HuH-7.5 (cell line): ENCODE measurements around the gene PKD1L1.
"Not testable (repeated sequence)": the region's sequence is repeated elsewhere in the genome, so short reads cannot be mapped to it uniquely, and the experiment has no call there.

Source experiments
- DNase-seq: peaks from one replicate; pipeline ENCODE4 v3.0.0; 2011; ENCODE audit warnings: low spot score

The PKD1L1 gene

DNA sequence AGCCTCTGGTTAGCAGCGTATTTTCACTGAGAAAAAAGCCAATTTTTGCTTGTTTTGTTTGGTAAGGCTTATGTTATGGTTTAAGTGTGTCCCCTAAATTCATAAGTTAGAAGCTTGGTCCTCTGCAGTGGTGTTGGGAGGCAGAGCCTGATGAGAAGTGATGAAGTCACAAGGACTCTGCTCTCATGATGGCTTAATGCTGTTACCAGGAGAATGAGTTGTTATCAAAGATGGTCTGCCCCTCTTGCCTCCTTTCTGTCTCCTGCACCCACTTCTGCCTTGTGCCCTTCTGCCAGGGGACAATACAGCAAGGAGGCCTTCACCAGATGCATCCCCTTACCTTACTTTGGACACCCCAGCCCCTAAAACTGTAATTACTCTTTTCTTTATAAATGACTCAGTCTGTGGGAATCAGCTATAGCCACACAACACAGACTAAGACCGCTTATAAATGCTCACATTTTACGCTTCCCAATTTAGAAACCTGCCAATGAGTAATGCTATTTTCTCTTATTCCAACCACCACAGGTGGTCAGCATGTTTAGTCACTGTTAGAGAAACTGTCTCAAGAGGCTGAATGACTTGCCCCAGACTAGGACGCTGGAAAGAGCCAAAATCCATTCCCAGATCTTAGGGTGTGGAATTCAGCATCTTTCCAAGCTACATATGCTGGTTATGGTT, 6.1 kb upstream of the PKD1L1 start:
- DNase-seq = no peak

- no peak for DNase-seq
Measured at GRCh38 chr7:47953822-47954221, 5.6 kb upstream of the PKD1L1 start.

DNA sequence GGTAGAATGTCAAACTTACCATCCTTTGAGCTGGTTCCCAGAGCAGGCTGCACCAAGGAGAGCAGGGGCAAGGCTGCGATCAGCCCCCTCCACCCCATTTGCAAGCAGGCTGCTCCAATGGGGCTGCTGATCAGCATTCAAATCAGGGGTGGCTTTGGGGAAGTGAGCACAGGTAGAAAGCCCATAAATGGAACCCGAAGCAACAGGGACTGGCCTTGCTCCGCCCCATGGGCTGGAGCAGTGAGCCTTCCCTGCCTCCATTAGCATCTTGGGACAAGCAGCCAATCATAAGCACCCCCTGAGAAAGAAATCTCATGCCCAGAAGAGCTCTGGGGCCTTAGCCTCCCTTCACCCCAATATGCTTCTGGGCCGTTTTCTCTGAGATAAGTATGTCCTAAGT, 4.0 kb upstream of the PKD1L1 start:
- no peak for DNase-seq

GRCh38 chr7:47951374-47951773, 3.1 kb upstream of the PKD1L1 start:
- DNase-seq = peak; percentile 55

DNA sequence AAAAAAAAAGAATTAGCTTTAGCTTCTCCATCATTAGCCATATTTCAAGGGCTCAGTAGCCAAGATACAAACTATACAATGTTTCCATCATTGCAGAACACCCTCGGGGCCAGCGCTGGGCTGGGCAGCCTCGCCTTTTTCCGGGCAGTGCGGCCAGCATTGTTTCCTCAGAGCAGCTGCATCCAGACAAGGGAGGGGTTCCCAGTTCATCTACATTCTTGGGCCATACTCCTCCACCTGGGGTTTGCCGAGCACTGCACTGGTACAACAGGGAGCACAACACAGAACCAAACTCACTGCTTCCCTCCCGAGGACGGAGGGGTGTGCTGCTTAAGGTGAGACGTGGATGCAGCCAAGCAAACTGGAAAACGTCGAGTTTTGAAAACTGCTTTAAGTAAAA, 2.4 kb upstream of the PKD1L1 start:
- DNase-seq = no peak

DNA sequence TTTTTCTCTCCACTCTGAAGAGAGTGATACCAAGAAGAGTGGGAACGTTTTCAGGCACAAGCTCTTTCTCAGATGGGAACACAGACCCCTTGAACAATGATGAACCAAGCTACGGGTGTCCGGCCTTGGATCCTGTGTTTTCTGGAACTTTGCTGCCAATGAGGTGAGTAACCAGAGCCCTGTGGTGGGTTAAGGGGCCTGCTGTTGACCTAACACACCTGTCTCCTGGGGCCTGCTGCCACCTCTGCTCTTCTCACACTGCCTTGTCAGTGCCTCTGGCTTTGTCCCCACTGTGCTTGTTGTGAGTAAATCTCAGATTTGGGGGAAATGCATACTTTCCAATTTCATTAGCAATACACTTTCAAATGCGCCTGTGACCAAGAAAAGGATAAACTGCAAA, 1.4 kb upstream of the PKD1L1 start:
- no peak for DNase-seq

- no peak for DNase-seq
Measured at GRCh38 chr7:47947355-47947749, 914 bp downstream of the PKD1L1 start.

DNA sequence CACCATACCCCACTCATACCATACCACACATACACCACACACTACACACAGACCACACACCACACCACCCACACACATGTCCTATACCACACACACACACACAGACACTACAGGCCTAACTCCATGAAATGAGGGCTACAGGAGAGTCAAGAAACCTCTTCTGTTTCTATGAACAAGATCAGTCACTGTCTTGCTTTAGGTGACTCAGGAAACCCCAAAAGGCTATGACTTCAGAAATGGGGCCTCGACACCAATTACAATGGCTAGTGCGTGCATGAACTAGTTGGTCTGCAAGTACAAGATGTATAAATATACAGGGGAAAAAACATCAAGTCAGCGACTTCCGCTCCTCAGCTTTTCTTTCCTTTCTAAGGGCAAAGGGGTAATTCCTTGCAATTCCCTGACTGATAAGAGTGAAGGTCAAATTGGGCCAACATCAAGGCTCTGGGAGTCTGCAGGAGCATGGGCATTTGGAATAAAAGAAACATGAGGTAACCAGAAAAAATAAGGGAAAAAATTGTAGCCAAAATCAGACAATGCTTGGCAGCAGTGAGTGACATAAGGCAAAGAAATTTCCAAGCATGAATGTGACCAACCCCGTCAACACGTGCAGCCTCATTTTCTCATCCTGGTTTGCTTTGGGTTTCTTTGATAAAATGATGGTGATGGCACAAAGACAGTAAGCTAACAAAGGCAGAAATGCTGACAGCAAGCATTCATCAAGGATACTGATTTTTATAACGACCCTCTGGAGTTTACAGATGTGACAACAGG, 1.5 kb downstream of the PKD1L1 start:
- DNase-seq = no peak

DNA sequence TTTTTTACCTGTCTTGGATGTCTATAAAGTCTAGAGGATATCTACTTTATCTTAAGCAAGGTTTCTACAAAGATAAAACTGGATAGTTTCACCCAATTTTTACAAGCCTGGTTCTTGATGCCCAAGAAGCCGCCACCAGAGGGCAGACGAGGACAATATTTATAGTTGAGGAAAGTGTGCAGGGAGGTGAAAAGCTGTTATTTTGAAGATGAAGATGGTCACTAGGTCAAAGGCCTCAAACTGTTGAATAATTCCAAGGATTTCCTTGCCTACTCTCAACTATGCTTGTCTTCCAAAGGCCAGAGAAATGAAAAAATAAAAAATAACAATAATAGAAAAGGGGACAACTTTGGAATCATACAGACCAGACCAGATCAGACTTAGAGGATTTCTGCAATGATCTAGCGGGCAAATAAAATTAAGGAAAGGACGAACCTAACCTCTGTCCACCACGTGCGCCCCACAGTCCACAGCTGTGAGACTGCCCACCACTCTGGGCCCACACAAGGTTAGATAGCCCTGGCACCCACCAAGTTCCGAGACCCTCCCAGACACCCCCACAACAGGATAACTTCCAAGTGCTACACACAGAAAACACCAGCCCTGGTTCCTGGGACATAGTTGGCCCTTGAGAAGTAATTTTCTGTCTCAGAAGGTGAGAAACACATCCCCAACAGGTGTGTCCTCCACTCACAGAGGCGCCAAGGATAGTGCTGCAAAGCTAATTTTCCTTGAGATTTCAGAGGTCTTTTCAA, 2.8 kb downstream of the PKD1L1 start:
- peak; percentile 65 for DNase-seq

GRCh38 chr7:47944536-47945260, 3.6 kb downstream of the PKD1L1 start:
- no peak for DNase-seq

DNA sequence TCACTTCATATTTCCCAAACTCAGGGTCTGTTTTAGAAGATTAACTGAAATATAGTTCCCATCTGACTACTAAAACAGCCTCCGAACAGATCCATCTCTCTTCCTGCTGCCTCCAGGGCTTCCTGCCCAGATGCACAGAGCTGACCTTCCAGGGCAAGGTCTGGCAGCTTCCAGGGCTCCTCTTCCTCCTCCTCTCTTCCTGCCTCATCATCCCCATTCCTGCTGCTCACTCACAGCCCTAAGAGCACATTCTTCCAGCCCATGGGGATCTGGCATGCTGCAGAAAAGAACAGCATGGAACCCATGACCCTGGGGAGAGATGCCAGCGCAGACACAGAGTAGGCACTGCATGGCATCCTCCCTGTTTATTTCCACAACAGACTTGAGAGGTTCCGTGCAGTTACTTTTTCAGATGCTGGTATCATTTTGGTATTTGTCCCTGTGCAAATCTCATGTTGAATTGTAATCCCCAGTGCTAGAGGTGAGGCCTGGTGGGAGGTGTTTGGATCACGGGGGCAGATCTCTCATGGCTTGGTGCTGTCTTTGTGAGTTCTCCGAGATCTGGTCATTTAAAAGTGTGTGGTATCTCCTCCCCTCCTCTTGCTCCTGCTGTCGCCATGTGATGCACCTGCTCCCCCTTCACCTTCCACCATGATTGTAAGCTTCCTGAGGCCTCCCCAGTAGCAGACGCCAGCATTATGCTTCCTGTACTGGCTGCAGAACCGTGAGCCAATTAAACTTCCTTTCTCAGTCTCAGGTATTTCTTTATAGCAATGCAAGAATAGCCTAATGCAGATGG, 4.4 kb downstream of the PKD1L1 start:
- no peak for DNase-seq

GRCh38 chr7:47942651-47943050, 5.6 kb downstream of the PKD1L1 start:
- DNase-seq = not testable (repeated sequence)

DNA sequence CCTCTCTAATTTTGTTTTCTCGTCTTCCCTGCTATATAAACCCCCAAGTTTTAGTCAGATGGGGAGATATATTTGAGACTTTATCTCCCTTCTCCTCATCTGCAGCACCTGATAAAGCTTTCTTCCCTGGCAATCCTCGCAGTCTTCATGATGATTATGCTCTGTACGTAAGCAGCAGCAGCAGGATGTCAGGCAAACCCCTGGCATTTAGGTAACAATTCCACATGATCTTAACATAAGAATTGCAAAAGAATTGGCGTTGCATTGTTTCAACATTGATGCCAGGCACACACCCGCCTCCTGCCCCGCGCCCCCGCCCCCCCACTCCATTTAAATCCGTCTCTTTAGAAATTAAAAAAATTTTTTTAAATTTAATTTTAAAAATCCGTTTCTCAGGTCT, 6.1 kb downstream of the PKD1L1 start:
- no peak for DNase-seq

DNA sequence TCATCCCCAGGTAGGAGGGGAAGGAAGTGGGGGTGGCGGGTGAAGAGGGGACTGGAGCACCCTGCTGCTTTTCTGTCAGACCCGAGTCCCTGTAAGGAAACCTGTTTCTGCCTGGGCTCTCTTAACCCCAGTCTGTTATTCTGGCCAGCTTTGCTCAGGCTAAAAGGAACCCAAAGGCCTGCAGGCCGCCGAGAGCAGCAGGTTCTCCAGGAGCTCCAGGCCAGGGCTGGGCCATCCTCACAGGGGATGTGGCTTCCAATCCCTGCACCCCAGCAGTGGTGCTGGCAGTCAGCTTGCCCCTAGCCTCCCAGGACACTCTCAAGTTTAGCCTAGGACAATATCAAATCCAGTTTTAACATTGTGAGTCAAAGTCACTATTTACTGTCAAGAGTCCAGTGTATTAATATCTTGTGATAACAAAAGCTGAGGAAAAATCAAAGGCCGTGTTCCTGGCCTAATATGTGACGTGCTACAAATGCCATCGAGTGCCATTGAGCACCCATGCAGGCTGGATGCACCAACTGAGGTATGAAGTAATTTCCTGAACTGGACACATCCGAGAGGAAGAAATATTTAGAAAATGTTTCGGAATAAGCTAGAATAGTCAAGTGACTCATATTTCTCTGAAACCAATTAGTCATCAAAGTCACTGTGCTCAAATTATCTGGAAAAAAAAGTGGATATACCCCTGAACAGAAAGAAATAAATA, 7.0 kb downstream of the PKD1L1 start:
- no peak for DNase-seq

- DNase-seq = no peak
Measured at GRCh38 chr7:47940088-47941013, 7.9 kb downstream of the PKD1L1 start.

DNA sequence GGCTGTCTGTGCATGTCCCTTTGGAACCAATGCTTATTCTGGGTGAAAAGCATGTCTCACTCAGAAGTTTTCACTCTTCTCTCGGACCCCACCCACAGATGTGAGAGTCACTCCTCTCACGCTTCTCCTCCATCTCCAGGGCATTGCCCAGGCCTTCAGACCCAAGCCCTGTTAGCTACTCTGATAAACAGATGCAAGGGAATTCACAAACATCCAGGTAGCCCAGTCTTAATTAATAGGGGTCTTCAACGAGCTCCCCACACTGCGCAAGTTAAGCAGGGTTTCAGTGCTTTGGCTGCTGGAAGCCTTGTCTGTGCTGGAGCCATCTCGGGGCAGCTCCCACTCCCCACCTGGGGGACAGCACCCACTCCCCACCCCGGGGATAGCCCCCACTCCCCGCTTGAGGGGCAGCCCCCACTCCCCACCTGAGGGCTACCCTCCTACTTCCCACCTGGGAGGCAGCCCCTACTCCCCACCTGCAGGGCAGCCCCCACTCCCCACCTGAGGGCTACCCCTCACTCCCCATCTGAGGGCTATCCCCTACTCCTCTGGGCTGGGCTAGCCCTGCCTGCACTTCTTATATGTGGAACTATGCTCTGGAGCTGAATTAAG, 8.7 kb downstream of the PKD1L1 start:
- no peak for DNase-seq

- no peak for DNase-seq
Measured at GRCh38 chr7:47938574-47939165, 9.6 kb downstream of the PKD1L1 start.

- DNase-seq = no peak
Measured at GRCh38 chr7:47937711-47938573, 10.3 kb downstream of the PKD1L1 start.
